Suppressor macrophage (primary cell): ENCODE data around the gene TNS4.
"Not testable (repeated sequence)": the region's sequence is repeated elsewhere in the genome, so short reads cannot be mapped to it uniquely, and the experiment has no call there.

ENCODE experiments used
- DNase-seq, 4 experiments: peaks; one replicate each; pipeline ENCODE4 v3.0.0-alpha.2; 2020 to 2022
- total RNA-seq, 17 experiments: gene quantifications; one replicate each; lab custom pipeline; 2026; ENCODE audit warnings: mixed read lengths in 6 of 17, inconsistent platforms in 3 of 17; lab: John Stamatoyannopoulos, UW

TNS4 gene, protein sequence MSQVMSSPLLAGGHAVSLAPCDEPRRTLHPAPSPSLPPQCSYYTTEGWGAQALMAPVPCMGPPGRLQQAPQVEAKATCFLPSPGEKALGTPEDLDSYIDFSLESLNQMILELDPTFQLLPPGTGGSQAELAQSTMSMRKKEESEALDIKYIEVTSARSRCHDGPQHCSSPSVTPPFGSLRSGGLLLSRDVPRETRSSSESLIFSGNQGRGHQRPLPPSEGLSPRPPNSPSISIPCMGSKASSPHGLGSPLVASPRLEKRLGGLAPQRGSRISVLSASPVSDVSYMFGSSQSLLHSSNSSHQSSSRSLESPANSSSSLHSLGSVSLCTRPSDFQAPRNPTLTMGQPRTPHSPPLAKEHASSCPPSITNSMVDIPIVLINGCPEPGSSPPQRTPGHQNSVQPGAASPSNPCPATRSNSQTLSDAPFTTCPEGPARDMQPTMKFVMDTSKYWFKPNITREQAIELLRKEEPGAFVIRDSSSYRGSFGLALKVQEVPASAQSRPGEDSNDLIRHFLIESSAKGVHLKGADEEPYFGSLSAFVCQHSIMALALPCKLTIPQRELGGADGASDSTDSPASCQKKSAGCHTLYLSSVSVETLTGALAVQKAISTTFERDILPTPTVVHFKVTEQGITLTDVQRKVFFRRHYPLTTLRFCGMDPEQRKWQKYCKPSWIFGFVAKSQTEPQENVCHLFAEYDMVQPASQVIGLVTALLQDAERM
- total RNA-seq, result 0 to 3.7 (median 0) reads per million in 17 experiments

DNA sequence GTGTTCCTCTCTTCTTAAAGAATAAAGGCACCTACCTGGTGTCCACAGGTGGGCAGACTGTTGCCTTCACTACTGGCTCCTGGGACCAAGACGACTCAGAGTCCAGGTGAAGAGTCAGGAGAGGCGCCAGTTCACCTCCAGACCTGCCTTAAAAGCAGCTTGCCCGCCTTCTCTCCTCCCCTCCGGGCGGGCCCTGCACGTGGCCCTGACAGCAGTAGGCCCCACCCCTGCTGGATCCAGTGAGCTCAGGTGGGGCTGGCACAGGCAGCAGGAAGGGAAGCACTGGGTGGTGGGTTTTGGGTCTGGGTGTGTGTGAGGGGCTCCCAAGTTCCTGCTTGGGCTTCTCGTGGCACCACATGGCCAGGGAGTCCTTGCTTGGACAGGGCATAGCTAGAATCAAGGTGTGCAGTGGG lies at the start of gene TNS4:
Gene TNS4, minus strand, starts transcription at position 125 of the 413 bp plus-strand sequence. CDS start 5,198 bp downstream, outside the sequence.
- DNase-seq, result no peak

DNA sequence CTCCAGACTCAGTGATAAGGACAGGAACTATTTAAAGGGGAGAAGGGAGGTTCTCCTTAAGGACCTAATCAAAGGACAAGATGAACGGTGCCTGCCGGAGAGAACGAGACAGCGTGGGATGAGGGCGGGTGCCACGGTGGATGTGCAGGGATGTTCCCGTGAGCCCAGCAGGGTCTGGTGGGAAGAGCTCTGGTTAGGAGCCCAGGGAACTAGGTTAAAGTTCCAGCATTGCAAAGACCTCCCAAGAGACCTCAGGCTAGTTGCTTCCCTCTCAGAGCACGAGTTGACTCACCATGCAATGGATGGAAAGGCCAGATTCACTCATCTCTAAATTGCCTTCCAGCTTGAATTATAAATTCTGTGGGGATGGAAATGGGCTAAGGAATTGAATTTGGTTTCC lies 49.2 kb upstream of the TNS4 start:
- no peak for DNase-seq

DNA sequence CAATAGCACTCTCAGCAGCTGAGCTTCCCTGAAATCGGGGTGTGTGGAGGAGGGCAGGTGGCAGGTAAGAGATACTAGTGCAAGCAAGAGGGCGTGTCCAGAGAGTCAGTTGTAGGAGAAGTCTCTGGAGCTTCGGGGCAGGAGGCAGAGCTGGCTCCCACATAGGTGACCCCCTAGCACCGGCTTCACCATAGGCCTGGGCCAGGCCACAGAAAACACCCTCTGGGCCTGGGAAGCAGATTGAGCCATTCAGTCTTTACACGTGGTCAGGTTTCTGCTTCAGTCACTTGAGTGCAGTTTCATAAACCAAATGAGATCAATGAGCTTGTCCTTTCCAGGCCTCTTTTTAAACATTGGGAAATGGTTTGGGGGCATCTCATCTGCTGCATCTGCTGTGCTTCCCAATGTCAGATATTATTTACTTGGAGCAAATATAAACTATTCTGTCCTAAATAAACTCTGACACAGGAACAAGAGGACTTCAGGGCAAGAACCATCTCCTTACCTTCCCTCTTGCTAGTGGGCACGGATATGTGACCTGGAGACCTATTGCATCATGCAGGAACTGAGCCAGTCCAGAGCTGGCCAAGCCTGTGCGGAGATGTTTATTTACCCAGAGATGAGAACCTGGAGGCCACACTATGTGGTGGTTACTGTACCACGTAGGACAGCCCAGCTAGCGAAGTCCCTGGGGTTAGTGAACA lies 47.7 kb upstream of the TNS4 start:
- no peak for DNase-seq

DNA sequence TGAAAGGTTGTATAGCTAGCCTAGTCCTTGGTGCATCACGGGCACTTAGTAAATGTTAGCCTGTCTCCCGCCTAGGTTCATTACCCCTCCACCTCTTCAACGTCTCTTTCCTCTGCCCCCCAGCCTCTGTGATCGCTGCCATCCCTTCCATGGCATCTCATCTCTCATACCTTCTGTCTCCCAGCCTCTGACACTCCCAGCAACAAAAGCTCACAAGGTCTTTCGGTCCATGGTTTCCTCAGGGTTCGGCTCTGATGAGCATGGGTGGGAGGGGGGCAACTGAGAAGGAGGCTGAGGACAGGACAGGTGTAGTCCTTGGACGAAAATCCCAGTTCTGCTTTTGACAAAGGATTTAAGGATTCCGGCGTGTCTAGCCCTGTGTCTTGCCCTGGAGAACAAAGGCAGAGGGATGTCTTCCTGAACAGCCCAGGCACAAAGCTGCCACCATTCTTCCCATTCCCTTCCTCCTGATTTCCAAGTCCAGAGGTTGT lies 47.1 kb upstream of the TNS4 start:
- no peak for DNase-seq

DNA sequence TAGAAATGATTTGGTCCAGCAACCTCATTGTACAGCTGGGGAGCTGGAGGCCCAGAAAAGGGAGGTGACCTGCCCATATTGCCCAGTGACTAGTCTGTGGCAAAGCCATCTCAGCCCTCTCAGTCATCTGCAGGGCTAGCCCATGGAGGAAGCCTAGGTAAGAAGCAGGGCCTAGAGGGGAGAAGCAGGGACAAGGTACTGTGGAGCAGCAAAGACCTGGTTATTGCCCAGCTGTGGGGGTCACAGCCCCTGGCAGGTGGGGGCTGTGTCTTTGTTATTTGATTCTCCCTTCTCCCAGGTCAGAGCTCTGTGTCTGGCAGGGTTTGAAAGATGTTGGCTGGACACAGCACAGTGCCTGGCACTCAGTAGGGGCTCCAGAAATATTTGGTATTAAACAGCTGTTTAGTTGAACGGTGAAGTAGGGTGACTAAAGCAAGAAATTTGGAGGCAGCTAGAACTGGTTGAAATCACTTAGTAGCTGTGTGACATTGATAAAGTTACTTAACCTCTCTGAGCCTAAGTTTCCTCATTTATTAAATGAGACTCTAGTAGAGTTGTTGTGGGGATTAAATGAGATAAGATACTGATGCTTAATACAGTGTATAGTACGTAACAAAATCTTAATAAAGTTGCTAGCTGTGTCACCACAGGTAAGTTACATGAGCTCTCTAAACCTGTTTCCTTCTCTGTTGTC lies 46.5 kb upstream of the TNS4 start:
- DNase-seq, result no peak

DNA sequence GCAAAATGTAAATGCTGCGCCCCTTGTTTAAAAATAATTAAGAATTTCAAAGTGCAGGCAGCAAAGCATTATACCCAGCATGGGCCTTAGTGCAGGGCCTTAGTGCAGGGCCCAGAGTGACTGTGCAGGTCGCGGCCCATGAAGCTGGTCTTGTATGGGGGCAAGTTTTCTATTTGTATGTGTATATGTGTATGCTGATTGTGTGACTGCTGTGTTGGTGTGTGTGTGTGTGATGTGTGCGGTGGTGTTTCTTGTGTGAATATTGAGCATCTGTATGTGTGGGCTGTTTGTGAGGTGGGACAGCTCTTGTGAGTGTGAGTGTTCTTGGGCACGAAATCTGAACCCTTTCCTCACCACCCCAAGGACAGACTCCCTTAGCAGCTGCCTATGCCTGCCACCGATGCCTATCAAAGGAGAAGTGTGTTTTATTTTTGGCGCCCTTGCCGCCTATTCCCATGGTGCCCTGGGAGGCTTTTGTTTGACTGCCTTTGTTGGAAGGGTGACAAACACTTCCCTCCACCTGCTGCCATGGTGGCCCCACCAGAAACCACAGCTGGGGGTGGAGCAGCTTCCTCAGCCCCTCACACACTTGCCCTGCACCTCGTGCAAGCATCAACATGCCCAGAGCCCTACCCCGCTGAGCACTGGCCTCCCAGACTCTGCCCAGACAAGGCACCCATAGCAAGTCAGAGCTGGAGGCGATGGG lies 45.8 kb upstream of the TNS4 start:
- DNase-seq, result no peak

DNA sequence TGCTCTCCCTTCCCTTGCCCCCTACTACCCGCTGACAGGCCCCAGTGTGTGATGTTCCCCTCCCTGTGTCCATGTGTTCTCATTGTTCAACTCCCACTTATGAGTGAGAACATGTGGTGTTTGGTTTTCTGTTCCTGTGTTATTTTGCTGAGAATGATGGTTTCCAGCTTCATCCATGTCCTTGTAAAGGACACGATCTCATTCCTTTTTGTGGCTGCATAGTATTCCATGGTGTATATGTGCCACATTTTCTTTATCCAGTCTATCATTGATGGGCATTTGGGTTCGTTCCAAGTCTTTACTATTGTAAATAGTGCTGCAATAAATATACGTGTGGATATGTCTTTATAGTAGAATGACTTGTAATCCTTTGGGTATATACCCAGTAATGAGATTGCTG lies 45.1 kb upstream of the TNS4 start:
- DNase-seq, result not testable (repeated sequence)

DNA sequence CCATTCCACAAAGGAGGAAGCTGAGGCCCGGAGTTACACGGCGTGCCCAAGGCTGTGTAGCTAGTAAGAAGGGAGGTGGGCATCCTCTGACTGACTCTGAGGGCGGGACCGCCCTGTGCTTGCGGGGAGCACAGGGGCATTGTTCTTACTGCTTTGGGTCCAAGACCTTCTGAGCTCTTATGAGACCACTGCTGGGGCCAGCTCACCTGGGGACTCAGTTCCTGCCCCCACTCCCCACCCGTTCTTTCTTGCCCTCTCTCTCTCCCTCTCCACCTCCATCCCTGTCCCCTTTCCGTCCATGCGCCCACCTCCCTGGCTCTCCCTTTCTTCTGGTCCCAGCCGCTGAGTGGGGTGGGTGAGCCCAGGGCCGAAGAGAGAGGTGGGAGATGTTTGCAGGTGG lies 44.2 kb upstream of the TNS4 start:
- no peak for DNase-seq

DNA sequence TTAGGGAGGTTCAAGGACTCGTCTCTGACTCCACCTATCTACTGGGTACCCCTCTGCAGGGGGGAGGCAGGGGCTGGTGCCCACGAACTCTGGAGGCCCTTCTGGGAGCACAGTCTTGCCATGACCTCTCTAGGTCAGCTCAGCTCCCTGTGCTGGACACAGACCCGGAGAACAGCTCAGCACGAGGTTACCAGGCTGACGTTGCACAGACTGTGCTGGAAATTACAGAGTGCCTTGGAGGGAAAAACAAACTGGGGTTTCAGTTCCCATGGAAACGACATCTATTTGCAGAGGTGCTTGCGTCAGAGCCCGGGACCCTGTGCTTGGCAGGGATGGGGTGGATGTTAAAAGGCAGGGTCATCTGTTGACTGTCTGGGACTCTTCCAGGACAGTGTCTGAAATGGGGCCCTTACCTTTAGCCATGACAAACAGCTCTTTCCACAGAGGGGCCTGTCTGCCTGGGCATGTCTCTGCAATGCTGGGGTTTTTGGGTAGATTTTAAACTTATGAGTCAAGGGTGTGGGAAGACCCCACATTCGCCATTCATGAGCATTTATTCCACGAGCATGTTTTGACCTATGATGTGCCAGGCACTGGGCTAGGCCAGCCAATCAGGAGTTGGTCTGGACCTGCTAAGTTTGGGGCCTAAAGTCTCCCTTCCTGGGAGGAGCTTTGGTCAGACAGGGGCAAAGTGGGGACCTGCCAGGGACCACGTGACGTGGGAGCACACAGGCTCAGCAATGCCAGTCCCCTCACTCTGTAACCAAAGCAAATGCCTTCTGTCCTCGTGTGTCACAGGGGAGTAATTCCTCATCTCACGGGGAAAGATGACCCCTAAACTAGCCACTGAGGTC lies 41.4 kb upstream of the TNS4 start:
- peak in 3 of 4 experiments; percentile 9 to 36 (median 21) for DNase-seq

DNA sequence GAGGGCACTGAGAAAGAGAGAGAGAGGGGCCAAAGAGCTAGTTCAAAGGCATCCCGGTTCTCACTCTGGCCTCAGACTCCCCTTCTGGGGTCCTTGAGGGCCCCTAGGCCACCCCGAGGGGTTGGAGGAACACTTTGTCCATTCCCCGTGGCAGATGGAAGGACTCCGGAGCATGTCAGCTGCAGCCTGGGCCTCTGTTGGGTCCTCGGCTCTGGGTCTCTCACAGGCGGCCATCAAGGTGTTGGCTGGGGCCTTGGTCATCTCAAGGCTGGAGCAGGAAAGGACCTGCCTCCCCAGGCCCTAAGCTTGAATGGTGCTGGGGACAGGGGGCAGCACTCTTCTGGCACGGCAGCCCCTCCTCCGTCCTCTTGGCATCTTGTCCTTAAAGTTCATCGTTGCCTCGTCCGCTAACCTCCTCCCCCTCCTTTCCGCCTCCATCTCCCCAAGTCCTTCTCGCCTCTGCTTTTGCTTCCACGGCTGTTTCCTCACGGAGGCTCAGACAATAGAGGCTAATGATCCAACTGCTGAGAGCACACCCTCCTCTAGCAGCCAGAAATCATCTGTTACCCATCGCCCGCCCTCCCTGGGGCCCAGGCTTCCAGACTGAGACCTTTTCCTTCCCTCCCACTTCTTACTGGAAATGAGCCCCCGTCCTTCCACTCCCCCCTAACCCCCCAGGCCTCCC lies 40.6 kb upstream of the TNS4 start:
- no peak for DNase-seq

DNA sequence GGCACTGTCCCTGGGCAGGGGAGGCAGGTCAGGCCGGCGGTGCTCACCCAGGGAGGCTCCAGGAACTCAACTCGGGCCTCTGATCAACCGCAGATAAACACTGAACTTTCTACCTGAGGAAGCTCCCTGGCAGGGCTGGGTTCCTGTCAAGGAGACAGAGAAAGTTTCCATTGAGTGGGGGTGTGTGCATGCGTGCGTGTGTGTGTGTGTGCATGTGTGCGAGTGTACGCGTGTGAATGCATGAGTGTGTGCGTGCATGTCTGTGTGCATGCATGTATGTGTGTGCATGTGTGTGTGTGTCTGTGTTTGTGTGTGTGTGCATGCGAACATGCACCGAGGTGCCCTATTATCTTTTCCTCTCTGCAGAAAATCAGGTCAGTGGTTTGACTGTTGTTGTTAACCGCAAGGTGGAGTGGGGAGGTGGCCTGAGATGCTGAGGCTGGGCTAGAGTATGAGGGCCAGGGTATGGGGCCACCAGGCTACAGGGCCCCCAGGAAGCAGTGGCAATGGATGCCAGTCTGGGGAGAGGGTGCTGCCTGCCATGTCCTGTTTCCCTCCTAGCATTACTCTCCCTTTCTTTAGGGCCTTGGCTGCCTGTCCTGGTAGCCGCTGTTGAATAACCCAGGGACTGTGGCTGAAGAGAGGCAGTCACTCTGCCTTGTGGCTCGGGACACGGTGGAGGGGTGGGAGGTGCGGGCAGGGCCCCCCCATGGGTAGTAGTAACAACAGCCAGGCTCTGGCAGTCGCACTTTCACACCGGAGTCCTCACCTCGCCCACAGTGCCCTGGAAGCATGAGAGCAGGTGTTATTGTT lies 39.8 kb upstream of the TNS4 start:
- DNase-seq, result no peak

DNA sequence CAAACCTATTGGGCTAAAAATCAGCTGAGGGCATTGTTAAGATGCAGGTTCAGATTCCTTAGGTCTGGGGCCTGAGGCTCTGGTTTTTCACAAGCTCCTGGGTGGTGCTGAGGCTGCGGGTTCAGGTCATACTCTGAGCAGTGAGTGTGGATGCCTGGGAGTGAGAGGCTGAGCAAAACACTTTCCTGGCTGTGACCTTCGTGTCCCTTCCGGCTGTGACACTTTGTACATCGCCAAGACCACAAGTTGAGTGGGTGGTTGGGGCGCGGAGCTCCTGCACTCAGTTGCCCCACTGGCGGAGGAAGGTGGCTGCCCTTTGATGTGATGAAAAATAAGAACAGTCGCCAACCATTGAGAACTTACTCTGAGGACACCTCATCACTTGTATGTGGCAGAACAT lies 39.0 kb upstream of the TNS4 start:
- no peak for DNase-seq

DNA sequence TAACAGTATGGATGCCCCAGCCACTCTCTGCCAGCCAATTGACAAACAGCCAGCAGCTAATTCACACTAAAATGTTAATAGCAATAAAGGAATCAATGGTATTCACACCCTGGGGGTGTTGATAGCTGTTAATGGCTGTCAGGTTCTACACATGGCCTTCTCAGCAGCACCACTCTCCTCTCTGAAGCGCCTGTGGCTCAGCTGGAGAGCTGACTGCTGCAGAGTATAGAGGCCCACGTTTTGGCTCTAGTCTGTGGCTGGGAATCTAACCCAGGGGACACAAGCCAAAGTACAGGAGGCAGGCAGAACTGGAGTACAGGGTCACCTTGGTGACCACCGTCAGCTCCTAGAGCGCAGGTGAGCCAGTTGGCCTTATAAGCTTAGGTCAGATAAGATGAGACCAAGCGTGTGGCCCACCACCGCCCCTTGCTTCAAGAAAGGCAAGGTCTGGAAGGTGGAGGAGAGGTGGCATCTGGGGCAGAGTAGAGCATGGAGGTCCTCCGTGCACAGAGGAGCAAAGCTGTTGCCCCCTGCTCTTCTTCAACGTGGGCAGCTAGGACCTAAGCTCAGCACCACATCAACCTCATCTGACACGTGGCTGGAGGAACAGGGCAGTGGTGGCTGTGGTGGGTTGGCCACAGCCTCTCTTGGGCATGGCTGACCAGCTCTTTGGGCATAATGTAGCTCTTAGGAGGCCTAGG lies 38.4 kb upstream of the TNS4 start:
- no peak for DNase-seq

DNA sequence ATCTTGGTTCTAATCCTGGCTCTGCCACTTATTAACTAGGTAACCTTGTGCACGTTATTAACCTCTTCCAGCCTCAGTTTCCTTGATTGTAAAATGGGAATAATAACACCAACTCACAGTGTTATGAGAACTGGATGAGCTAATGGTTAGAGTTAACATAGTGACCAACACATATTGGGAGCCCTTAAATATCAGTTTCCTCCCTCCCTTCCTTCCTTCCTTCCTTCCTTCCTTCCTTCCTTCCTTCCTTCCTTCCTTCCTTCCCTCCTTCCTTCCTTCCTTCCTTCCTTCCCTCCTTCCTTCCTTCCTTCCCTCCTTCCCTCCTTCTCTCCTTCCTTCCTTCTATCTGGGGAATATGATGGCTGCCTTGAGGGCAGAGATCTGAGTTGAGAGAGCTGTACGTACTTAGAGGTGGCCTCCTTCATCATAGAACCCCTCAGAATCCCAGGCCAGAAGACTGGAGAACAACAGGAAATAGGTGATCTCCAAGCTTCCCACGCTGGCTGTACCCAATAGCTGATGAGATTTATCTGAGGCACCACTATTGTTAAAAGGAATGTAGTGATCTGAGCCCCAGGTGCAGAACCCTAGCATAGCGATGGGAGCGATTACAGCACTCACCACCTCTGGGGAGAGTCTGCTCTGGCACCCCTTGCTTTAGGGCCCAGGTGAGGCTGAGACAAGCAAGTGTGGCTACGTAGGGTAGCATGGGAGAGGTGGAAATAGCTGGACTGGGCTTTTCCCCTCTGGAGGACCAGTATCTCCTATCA lies 37.7 kb upstream of the TNS4 start:
- DNase-seq, result no peak

DNA sequence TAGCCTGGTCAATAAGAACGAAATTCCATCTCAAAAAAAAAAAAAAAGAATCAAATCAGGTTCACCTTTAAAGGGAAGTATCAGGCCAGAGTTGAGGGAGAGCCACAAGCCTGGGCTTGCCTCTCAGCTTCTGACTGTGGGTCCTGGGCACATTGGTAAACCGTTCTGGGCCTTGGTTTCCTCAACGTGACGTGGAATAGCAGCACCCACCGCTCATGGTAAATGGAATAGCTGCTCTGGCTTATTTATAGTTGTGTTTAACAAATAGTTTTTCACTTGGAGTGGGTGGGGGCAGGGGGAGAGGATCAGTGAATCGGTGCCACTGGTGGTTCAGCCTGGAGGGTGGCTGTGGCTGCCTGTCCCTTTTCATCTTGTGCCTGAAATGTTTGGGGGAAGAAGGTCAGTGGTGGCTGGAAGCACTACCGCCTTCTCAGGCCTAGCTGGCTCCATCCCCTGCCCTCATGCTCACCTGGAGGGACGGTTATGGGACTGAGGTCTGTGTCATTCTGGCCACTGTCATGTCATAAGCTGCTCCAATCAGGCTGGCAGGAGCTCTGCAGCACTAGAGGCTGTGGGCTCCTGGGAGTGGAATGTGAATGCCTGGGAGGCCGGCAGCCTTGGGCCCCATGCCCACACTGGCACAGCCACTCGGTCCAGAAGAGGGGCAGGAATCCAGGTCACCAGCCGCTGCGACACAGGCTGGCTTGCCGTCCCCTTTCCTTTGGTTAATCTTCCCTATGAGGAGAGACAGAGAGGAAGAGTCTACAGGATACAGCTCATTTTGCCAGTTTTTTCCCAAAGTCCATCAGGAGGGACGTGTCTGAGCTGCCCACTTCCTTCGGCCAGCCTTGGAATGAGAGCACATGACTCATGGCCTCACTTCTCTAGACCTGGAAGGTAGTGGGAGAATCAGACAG lies 36.9 kb upstream of the TNS4 start:
- no peak for DNase-seq

DNA sequence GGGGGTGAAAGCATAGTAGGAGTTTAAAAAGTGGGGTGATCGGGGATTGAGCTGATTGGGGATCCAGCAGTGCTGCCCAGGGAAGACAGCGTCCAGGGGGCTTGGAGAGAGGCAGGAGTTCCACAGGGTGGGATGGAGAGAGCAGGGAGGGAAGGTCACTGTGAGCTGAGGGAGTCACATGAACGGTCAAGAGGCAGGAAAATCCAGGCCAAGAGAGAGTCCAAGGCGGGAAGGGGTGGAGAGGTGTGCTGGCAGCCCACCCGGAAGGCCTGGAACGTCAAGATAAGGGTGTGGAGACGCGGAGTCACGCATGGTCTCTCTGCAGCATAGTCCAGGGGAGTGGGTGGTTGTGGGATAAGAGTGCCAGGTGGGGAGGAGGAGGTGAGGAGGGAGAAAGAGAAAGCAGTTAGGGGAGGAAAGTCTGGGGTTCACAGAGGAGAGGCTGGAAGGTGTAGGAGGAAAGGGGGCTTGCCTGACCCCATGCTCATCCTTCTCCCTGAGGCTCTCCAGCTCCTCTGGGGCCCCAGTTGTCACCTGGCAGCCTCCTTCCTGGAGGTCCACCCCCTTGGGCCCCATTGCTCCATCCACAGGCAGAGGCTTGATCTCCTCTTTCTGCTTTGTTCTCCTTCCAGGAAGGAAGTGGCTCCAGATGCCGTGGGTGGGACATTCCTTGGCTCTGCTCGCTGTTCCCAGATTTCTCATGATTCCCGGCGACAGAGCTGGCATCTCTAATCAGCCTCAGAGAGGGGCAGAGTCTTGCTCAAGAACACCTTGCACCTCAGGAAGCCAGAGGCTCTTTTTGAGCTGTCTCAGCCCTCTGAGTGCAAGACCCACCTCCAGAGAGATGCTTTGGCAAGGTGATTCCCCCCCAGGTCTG lies 35.1 kb upstream of the TNS4 start:
- DNase-seq, result no peak
